Esophagus squamous epithelium (tissue), 4 donors: ENCODE data around the gene ABCA5.

Source experiments
- POLR2A ChIP-seq, 4 donors: fragments of 450-650 bp; IDR thresholded peaks; one replicate each; pipeline ENCODE4 v1.6.1; 2017; ENCODE audit warnings: antibody characterized with exemption in 4 of 4, mild to moderate bottlenecking in 4 of 4, moderate library complexity in 3 of 4
- TF ChIP-seq, protein P1 (sequence below), 6 experiments: fragments of 450-650 bp in 4 of 6; fragments of 200-600 bp in 2 of 6; sonication (generic) in 2 of 6; IDR thresholded peaks; one replicate each; pipeline ENCODE4 v1.5.1; 2016 to 2019; ENCODE audit warnings: antibody characterized with exemption in 6 of 6, mild to moderate bottlenecking in 4 of 6, moderate library complexity in 4 of 6

DNA sequence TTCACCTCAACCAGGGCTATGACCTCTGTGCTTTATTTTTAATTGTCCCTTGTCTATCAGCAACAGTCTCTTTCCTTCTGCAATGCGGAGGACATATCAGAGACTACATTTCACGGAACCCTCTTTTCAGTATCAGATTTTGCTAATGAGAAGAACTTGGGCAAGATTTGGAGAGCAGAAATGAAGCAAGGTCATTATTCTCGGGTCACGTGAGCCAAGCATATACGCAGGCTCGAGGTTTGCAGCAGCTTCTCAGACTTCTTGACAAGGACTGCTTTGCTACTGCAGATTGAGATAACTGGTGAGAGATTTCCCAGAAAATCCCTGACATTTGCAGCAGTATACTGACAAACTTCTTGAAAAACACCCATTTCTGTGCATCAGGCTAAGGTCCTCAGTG, 128.7 kb downstream of the ABCA5 start:
- TF ChIP-seq, protein P1, sequence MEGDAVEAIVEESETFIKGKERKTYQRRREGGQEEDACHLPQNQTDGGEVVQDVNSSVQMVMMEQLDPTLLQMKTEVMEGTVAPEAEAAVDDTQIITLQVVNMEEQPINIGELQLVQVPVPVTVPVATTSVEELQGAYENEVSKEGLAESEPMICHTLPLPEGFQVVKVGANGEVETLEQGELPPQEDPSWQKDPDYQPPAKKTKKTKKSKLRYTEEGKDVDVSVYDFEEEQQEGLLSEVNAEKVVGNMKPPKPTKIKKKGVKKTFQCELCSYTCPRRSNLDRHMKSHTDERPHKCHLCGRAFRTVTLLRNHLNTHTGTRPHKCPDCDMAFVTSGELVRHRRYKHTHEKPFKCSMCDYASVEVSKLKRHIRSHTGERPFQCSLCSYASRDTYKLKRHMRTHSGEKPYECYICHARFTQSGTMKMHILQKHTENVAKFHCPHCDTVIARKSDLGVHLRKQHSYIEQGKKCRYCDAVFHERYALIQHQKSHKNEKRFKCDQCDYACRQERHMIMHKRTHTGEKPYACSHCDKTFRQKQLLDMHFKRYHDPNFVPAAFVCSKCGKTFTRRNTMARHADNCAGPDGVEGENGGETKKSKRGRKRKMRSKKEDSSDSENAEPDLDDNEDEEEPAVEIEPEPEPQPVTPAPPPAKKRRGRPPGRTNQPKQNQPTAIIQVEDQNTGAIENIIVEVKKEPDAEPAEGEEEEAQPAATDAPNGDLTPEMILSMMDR (IDR thresholded peaks at IDR 0.05) = no peak
- TF ChIP-seq POLR2A (IDR thresholded peaks at IDR 0.05) = no peak
